ENCODE measurements around the gene MRPS24. TPM values are rescaled to one million over a fixed set of nuclear protein-coding genes. Genes with fewer than 3 reads are reported as not detected.
"Not testable (repeated sequence)": the region's sequence is repeated elsewhere in the genome, so short reads cannot be mapped to it uniquely, and the experiment has no call there.

MRPS24 gene
- total RNA-seq, 1 experiment from 2014 or later = 116 TPM

DNA sequence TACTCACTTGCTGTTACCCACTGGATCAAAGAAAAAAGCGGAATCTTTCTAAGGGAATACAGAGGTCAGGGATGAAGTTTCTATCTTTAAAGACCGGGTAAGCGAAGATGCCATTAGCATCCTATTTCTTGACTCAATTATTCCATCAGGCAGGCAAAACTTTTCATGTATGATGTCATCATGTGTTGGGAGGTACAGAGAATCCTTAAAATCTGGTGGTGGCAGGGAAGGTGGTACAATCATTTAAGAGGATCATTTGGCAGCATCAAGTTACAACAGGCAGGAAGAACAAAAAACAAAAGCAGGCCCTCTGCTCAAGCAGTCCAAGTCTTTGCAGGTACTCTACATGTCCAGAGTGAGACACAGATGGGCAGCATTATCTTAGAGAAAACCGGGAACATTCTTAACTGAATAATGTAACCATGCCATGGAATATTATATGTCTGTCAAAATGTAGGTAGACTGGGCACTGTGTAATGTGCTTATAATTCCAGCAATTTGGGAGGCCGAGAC, 33.3 kb upstream of the MRPS24 start:
- no peak overlapping the region for H3K27ac Mint-ChIP-seq
- Histone ChIP-seq H2BK5ac (ENCODE audit: insufficient read length, low read length) (no peak overlapping the region), H3T11ph (ENCODE audit: low read length) (no peak overlapping the region), H2BK15ac (ENCODE audit: low read depth, low read length) (no peak overlapping the region), H3K23ac (ENCODE audit: insufficient read length, low read depth, low read length) (no peak overlapping the region), H3K4me1 (ENCODE audit: insufficient read depth, low read length) (0 out of 2 replicates have a peak, but pooled peaks cover 3% of the 10 kb centered on the region), H4K20me1 (ENCODE audit: control insufficient read depth, insufficient read depth, insufficient read length) (no peaks in the 10 kb centered on the region), H2BK120ac (ENCODE audit: low read depth, low read length, poor library complexity, severe bottlenecking) (no peak overlapping the region), H3K27me3 (ENCODE audit: insufficient read depth, low read length) (no peaks in the 10 kb centered on the region), H3K56ac (ENCODE audit: insufficient read length, low read depth, low read length) (no peak overlapping the region), H3K14ac (ENCODE audit: insufficient read depth, low read length) (no peak overlapping the region), H3K9ac (ENCODE audit: extremely low read depth, insufficient read length, low read length) (no peak overlapping the region), H3K79me2 (ENCODE audit: insufficient read depth, low read length) (no peaks in the 10 kb centered on the region; the same call in 1 of the 2 replicates), H2BK20ac (ENCODE audit: low read depth, low read length, poor library complexity, severe bottlenecking) (no peak overlapping the region), H3K23me2 (ENCODE audit: insufficient read length, low read depth, low read length, poor library complexity, severe bottlenecking) (no peaks in the 10 kb centered on the region), H3K4ac (ENCODE audit: low read depth, low read length) (no peak overlapping the region), H2AK5ac (ENCODE audit: insufficient read length, low read length) (no peak overlapping the region), H3K79me1 (ENCODE audit: insufficient read depth, low read depth, low read length, poor library complexity, severe bottlenecking) (no peaks in the 10 kb centered on the region), H3K4me2 (ENCODE audit: insufficient read depth, insufficient read length, low read length) (no peak overlapping the region), H2AFZ (ENCODE audit: low read length) (no peak overlapping the region), H4K8ac (replicated peaks; ENCODE audit: insufficient read length, low read depth, low read length) (no peak overlapping the region), H3K9me3 (ENCODE audit: control insufficient read depth, low read depth, low read length) (no peaks in the 10 kb centered on the region), H3K27ac (ENCODE audit: insufficient read length, low read depth, low read length) (no peak overlapping the region), H2BK12ac (ENCODE audit: insufficient read length, low read depth, low read length) (no peak overlapping the region), H4K5ac (ENCODE audit: insufficient read length, low read depth, low read length) (no peak overlapping the region), H4K91ac (ENCODE audit: insufficient read length, low read depth, low read length) (no peak overlapping the region), H3K18ac (ENCODE audit: insufficient read length, low read depth, low read length) (no peak overlapping the region)
- no peaks in the 10 kb centered on the region for H3K9me3 Mint-ChIP-seq
- no peak for DNase-seq
- no peak overlapping the region for H3K4me3 Mint-ChIP-seq
- no peaks in the 10 kb centered on the region for H3K27me3 Mint-ChIP-seq (ENCODE audit: low read depth)
- WGBS (ENCODE audit: extremely low coverage, insufficient read length, low lambda C conversion rate) = no CpG with 5 or more reads among the region's 5 CpGs
- no peaks in the 10 kb centered on the region for H3K36me3 Mint-ChIP-seq (ENCODE audit: insufficient read depth in 1 of 3, low read depth in 3 of 3)
- TF ChIP-seq, protein P1, sequence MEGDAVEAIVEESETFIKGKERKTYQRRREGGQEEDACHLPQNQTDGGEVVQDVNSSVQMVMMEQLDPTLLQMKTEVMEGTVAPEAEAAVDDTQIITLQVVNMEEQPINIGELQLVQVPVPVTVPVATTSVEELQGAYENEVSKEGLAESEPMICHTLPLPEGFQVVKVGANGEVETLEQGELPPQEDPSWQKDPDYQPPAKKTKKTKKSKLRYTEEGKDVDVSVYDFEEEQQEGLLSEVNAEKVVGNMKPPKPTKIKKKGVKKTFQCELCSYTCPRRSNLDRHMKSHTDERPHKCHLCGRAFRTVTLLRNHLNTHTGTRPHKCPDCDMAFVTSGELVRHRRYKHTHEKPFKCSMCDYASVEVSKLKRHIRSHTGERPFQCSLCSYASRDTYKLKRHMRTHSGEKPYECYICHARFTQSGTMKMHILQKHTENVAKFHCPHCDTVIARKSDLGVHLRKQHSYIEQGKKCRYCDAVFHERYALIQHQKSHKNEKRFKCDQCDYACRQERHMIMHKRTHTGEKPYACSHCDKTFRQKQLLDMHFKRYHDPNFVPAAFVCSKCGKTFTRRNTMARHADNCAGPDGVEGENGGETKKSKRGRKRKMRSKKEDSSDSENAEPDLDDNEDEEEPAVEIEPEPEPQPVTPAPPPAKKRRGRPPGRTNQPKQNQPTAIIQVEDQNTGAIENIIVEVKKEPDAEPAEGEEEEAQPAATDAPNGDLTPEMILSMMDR (conservative IDR thresholded peaks at IDR 0.05) = no peak
- H3K4me1 Mint-ChIP-seq = peaks cover 29 to 40% of the 10 kb centered on the region in 2 experiments

DNA sequence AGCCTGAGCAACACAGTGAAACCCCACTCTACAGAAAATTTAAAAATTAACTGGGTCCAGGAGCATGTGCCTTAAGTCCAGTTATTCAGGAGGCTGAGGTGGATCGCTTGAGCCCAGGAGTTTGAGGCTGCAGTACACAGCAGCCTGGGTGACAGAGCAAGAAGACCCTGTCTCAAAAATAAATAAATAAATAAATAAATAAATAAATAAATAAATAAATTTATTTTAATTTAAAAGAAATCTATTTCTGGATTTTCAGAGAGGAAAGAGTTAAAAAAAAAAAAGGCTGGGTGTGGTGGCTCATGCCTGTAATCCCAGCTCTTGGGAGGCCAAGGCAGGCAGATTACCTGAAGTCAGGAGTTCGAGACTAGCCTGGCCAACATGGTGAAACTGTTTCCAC, 29.3 kb upstream of the MRPS24 start:
- not testable (repeated sequence) for H3K4me2 ChIP-seq (ENCODE audit: insufficient read depth, insufficient read length, low read length); DNase-seq; H3K14ac ChIP-seq (ENCODE audit: insufficient read depth, low read length); H3K9me3 Mint-ChIP-seq; H3K18ac ChIP-seq (ENCODE audit: insufficient read length, low read depth, low read length); H4K8ac ChIP-seq (replicated peaks; ENCODE audit: insufficient read length, low read depth, low read length); H2AK5ac ChIP-seq (ENCODE audit: insufficient read length, low read length); H3K27me3 ChIP-seq (ENCODE audit: insufficient read depth, low read length); H2BK5ac ChIP-seq (ENCODE audit: insufficient read length, low read length); H4K5ac ChIP-seq (ENCODE audit: insufficient read length, low read depth, low read length); H3K4ac ChIP-seq (ENCODE audit: low read depth, low read length); H3K4me3 Mint-ChIP-seq; H3K27ac ChIP-seq (ENCODE audit: insufficient read length, low read depth, low read length); H3K56ac ChIP-seq (ENCODE audit: insufficient read length, low read depth, low read length); H4K91ac ChIP-seq (ENCODE audit: insufficient read length, low read depth, low read length); H3K4me1 ChIP-seq (ENCODE audit: insufficient read depth, low read length); H3K27ac Mint-ChIP-seq; H3K79me2 ChIP-seq (ENCODE audit: insufficient read depth, low read length); H2BK15ac ChIP-seq (ENCODE audit: low read depth, low read length); H3T11ph ChIP-seq (ENCODE audit: low read length); H3K36me3 Mint-ChIP-seq (ENCODE audit: insufficient read depth in 1 of 3, low read depth in 3 of 3); H3K79me1 ChIP-seq (ENCODE audit: insufficient read depth, low read depth, low read length, poor library complexity, severe bottlenecking); H2BK120ac ChIP-seq (ENCODE audit: low read depth, low read length, poor library complexity, severe bottlenecking); H3K23me2 ChIP-seq (ENCODE audit: insufficient read length, low read depth, low read length, poor library complexity, severe bottlenecking); H3K23ac ChIP-seq (ENCODE audit: insufficient read length, low read depth, low read length); H4K20me1 ChIP-seq (ENCODE audit: control insufficient read depth, insufficient read depth, insufficient read length); H3K27me3 Mint-ChIP-seq (ENCODE audit: low read depth); H2BK12ac ChIP-seq (ENCODE audit: insufficient read length, low read depth, low read length); H2AFZ ChIP-seq (ENCODE audit: low read length); H3K9ac ChIP-seq (ENCODE audit: extremely low read depth, insufficient read length, low read length); H3K9me3 ChIP-seq (ENCODE audit: control insufficient read depth, low read depth, low read length); H2BK20ac ChIP-seq (ENCODE audit: low read depth, low read length, poor library complexity, severe bottlenecking)
- peaks cover 15 to 20% of the 10 kb centered on the region in 2 experiments for H3K4me1 Mint-ChIP-seq
- WGBS (ENCODE audit: extremely low coverage, insufficient read length, low lambda C conversion rate) = no CpG with 5 or more reads among the region's 2 CpGs
